B cell (primary cell): ENCODE measurements around the gene INF2. TPM values are rescaled to one million over a fixed set of nuclear protein-coding genes. Genes with fewer than 3 reads are reported as not detected.

Experiments
- ATAC-seq: fragments of 200-7000 bp; cut with Tn5 transposase; one replicate; pipeline ENCODE4 v1.10.0; 2021; ENCODE audit warnings: low read depth, mild to moderate bottlenecking, moderate number of reproducible peaks, moderate library complexity
- CTCF ChIA-PET: fragments of 350-600 bp; sonication (Branson Sonifier 250); formaldehyde crosslinking; loops from one replicate; lab custom pipeline; 2021; ENCODE audit warnings: antibody characterized with exemption, inconsistent platforms; lab: Charles Lee
- POLR2A ChIA-PET: fragments of 350-600 bp; sonication (Branson Sonifier 250); formaldehyde crosslinking; loops from one replicate; lab custom pipeline; 2021; ENCODE audit warnings: antibody characterized with exemption; lab: Charles Lee
- DNase-seq: peaks from one replicate; pipeline ENCODE4 v3.0.0; 2013
- H2AFZ ChIP-seq: 2 replicates; pipeline ENCODE4 v1.6.1; 2012; ENCODE audit warnings: mild to moderate bottlenecking, low read depth, low read length; ENCODE audit not compliant: insufficient read depth, poor library complexity, severe bottlenecking
- H3K27ac ChIP-seq, 2 donors: 1 replicate in 1 of 2; 2 replicates in 1 of 2; pipeline ENCODE4 v1.5.1; 2012 to 2013; ENCODE audit warnings: low read length in 2 of 2, mild to moderate bottlenecking in 2 of 2, moderate library complexity in 1 of 2
- H3K27me3 ChIP-seq, 4 experiments: fragments of 200-600 bp in 1 of 4; sonication (generic) in 1 of 4; replicated peaks in 1 of 4; 1 replicate in 2 of 4; 2 replicates in 2 of 4; pipeline versions ENCODE4 v1.6.1 to v1.7.0; 2013 to 2016; ENCODE audit warnings: low read length in 3 of 4, mild to moderate bottlenecking in 2 of 4, mixed read lengths in 1 of 4, moderate library complexity in 1 of 4; ENCODE audit not compliant: insufficient read depth in 4 of 4, control insufficient read depth in 3 of 4; ENCODE audit errors: control extremely low read depth in 1 of 4
- H3K36me3 ChIP-seq, 2 experiments: replicated peaks in 1 of 2; 1 replicate in 1 of 2; 2 replicates in 1 of 2; pipeline versions ENCODE4 v1.6.1 to v1.7.1; 2013; ENCODE audit warnings: low read length in 1 of 2; ENCODE audit not compliant: insufficient read depth in 2 of 2, control insufficient read depth in 1 of 2; ENCODE audit errors: control extremely low read depth in 1 of 2, extremely low read depth in 1 of 2
- H3K4me1 ChIP-seq, 2 donors: fragments of 200-600 bp in 1 of 2; sonication (generic) in 1 of 2; 1 replicate in 1 of 2; 2 replicates in 1 of 2; pipeline versions ENCODE4 v1.5.1 to v1.6.1; 2013 to 2017; ENCODE audit warnings: low read length in 2 of 2; ENCODE audit not compliant: control insufficient read depth in 2 of 2, insufficient read depth in 2 of 2
- H3K4me2 ChIP-seq: replicated peaks from 2 replicates; pipeline ENCODE3; 2012; ENCODE audit warnings: mild to moderate bottlenecking, low read depth, low read length; ENCODE audit not compliant: poor library complexity, severe bottlenecking
- H3K4me3 ChIP-seq, 5 experiments: fragments of 200-600 bp in 1 of 5; sonication (generic) in 1 of 5; 1 replicate in 3 of 5; 2 replicates in 2 of 5; pipeline versions ENCODE4 v1.5.1 to v1.7.0; 2011 to 2016; ENCODE audit warnings: low read length in 4 of 5, mild to moderate bottlenecking in 4 of 5, low read depth in 2 of 5, control low read depth in 1 of 5, moderate library complexity in 1 of 5; ENCODE audit not compliant: insufficient read depth in 1 of 5; ENCODE audit errors: control extremely low read depth in 1 of 5, extremely low read depth in 1 of 5
- H3K79me2 ChIP-seq: fragments of 200-600 bp; sonication (generic); one replicate; pipeline ENCODE4 v1.6.0; 2016; ENCODE audit warnings: low read length; ENCODE audit not compliant: control insufficient read depth, insufficient read depth
- H3K9ac ChIP-seq: fragments of 200-600 bp; sonication (generic); 2 replicates; pipeline ENCODE4 v1.6.1; 2017; ENCODE audit warnings: mild to moderate bottlenecking, low read length, moderate library complexity
- H3K9me3 ChIP-seq, 3 donors: one replicate each; pipeline versions ENCODE4 v1.6.1 to v1.7.1; 2013; ENCODE audit warnings: low read length in 2 of 3; ENCODE audit not compliant: control insufficient read depth in 2 of 3, insufficient read depth in 1 of 3; ENCODE audit errors: control extremely low read depth in 1 of 3
- H4K20me1 ChIP-seq: 2 replicates; pipeline ENCODE4 v1.6.0; 2012; ENCODE audit warnings: mild to moderate bottlenecking, low read length; ENCODE audit not compliant: insufficient read depth, control insufficient read depth, poor library complexity, severe bottlenecking
- H3K27ac Mint-ChIP-seq: one replicate; pipeline ENCODE4 v1.8.0; 2021; ENCODE audit warnings: mixed read lengths
- H3K27me3 Mint-ChIP-seq: one replicate; pipeline ENCODE4 v1.8.0; 2021; ENCODE audit warnings: mixed read lengths
- H3K4me1 Mint-ChIP-seq: one replicate; pipeline ENCODE4 v1.8.0; 2021; ENCODE audit warnings: mixed read lengths
- H3K4me3 Mint-ChIP-seq: one replicate; pipeline ENCODE4 v1.8.0; 2021; ENCODE audit warnings: mixed read lengths
- H3K9me3 Mint-ChIP-seq: one replicate; pipeline ENCODE4 v1.8.0; 2022; ENCODE audit warnings: mixed read lengths; ENCODE audit not compliant: insufficient read depth
- EZH2 ChIP-seq: IDR thresholded peaks from 2 replicates; pipeline ENCODE4 v1.6.1; 2012; ENCODE audit warnings: borderline replicate concordance, low read depth, mild to moderate bottlenecking, moderate library complexity, low read length; ENCODE audit not compliant: insufficient read depth, poor library complexity, severe bottlenecking
- WGBS: methylation state at CpG from one replicate; pipeline ENCODE4 v1.1.5; 2013; ENCODE audit warnings: missing lambda C conversion rate; ENCODE audit not compliant: insufficient coverage; 5-methylcytosine and 5-hydroxymethylcytosine counted together
- intact Hi-C: fragments of 100-400 bp; cut with micrococcal nuclease; formaldehyde crosslinking; loops from one replicate; pipeline ENCODE4 v1.10.0; 2022
- polyA plus RNA-seq: library from polyadenylated mRNA; depleted of rRNA; stranded (reverse); fragments of >200 nt; gene quantifications from 2 replicates; pipeline ENCODE4 v1.2.3, GENCODE V29; 2012
- total RNA-seq, 2 donors: library from RNA; stranded (reverse); fragments of 120-200 nt in 1 of 2; gene quantifications; 1 replicate in 1 of 2; 2 replicates in 1 of 2; pipeline versions ENCODE4 v1.2.3 to v1.2.4, GENCODE V29; 2013 to 2022
- TF ChIP-seq, protein P1 (sequence below): fragments of 200-600 bp; IDR thresholded peaks from one replicate; pipeline ENCODE4 v1.8.0; 2022; ENCODE audit warnings: antibody characterized with exemption, mild to moderate bottlenecking

The INF2 gene
- total and polyA plus RNA-seq, 2 donors (not counting 1 experiment from before 2014, with no cell fraction given), result 90.2 to 100 TPM

DNA sequence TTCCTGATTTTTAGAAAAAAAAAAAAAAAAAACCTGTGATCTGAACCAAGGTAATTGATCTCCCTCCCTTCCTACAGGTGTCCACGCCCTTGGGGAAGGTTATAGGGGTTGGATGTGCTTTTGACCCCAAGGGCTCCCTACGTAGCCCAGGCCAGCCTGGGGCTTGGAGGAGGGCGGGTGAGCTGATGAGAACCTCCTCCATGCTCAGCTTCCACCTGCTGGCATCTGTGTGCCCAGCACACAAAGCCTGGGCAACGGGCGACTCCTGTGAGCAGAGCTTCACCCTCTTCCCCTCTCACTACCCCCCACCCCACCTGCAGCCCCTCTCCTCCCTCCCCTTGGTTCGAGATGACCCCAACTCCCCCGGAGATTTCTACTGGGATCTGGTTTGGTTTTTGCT lies 25.3 kb upstream of the INF2 start:
- Histone ChIP-seq H3K4me3 (no peak overlapping the region), H3K9me3 (peaks cover 0 to 13% (median 0%) of the 10 kb centered on the region in 3 donors), H4K20me1 (no peaks in the 10 kb centered on the region), H3K4me2 (no peak overlapping the region), H3K27me3 (no peaks in the 10 kb centered on the region), H2AFZ (no peak overlapping the region), H3K36me3 (no peaks in the 10 kb centered on the region), H3K27ac (peak overlapping the region in 1 of 2 donors; percentile 65), H3K9ac (no peak overlapping the region), H3K79me2 (no peaks in the 10 kb centered on the region), H3K4me1 (peaks cover 56 to 67% of the 10 kb centered on the region in 2 donors)
- CTCF ChIA-PET, result interaction anchor here (1.0 to 4.5 kb wide), 4 partner anchors 13 to 42 kb away, joined by 3 to 64 read pairs (median 6); no protein-coding TSS in a partner anchor
- intact Hi-C loops, result loop anchor here (2.0 kb wide), 1 partner anchor 13 kb away; no protein-coding TSS in a partner anchor
- TF ChIP-seq EZH2, result no peak
- TF ChIP-seq, protein P1, sequence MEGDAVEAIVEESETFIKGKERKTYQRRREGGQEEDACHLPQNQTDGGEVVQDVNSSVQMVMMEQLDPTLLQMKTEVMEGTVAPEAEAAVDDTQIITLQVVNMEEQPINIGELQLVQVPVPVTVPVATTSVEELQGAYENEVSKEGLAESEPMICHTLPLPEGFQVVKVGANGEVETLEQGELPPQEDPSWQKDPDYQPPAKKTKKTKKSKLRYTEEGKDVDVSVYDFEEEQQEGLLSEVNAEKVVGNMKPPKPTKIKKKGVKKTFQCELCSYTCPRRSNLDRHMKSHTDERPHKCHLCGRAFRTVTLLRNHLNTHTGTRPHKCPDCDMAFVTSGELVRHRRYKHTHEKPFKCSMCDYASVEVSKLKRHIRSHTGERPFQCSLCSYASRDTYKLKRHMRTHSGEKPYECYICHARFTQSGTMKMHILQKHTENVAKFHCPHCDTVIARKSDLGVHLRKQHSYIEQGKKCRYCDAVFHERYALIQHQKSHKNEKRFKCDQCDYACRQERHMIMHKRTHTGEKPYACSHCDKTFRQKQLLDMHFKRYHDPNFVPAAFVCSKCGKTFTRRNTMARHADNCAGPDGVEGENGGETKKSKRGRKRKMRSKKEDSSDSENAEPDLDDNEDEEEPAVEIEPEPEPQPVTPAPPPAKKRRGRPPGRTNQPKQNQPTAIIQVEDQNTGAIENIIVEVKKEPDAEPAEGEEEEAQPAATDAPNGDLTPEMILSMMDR, result no peak
- Mint-ChIP-seq H3K27ac (peak overlapping the region; percentile 89), H3K4me1 (peaks cover 62% of the 10 kb centered on the region), H3K4me3 (no peak overlapping the region), H3K27me3 (no peaks in the 10 kb centered on the region), H3K9me3 (no peaks in the 10 kb centered on the region)
- POLR2A ChIA-PET, result no interaction called here
- WGBS, result 79% methylated on average over 3 of the region's 7 CpGs
- DNase-seq (no peak), ATAC-seq (no peak)

DNA sequence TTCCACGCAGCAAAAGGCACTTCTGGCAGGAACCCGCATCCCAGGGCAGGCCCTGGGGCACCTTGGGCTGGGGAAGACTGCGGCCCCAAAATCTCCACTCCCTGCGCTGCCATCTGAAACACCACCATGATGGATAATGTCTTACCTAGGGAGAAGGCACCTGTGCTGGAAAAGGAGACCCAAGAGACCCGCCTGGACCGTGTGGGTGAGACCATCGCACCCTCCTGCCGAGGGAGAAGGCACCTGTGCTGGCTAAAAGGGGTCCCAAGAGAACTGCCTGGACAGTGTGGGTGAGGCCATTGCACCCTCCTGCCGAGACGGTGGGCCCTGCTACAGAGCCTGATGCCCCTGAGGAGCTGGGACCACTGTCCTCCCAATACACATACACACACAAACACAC lies 24.8 kb upstream of the INF2 start:
- no peak overlapping the region for H3K4me3 ChIP-seq
- no peak for DNase-seq
- peaks cover 51 to 62% of the 10 kb centered on the region in 2 donors for H3K4me1 ChIP-seq
- no peaks in the 10 kb centered on the region for H3K27me3 Mint-ChIP-seq
- H3K9me3 Mint-ChIP-seq, result no peaks in the 10 kb centered on the region
- WGBS, result 79% methylated on average over 8 of the region's 10 CpGs
- ChIA-PET CTCF (interaction anchor here (1.8 to 4.5 kb wide), 2 partner anchors 13 to 14 kb away, joined by 8 to 64 read pairs; no protein-coding TSS in a partner anchor), POLR2A (no interaction called here)
- H3K79me2 ChIP-seq, result no peaks in the 10 kb centered on the region
- H3K4me1 Mint-ChIP-seq, result peaks cover 57% of the 10 kb centered on the region
- H3K27ac ChIP-seq, result peak overlapping the region in 1 of 2 donors; percentile 65
- H4K20me1 ChIP-seq, result no peaks in the 10 kb centered on the region
- no peak overlapping the region for H2AFZ ChIP-seq
- no peak overlapping the region for H3K9ac ChIP-seq
- H3K36me3 ChIP-seq, result no peaks in the 10 kb centered on the region
- H3K27me3 ChIP-seq, result no peaks in the 10 kb centered on the region
- peak overlapping the region; percentile 62 for H3K4me2 ChIP-seq
- intact Hi-C loops, result loop anchor here (2.0 kb wide), 1 partner anchor 14 kb away; no protein-coding TSS in a partner anchor
- ATAC-seq, result no peak
- peaks cover 0 to 13% (median 0%) of the 10 kb centered on the region in 3 donors for H3K9me3 ChIP-seq
- peak overlapping the region; percentile 44 for H3K4me3 Mint-ChIP-seq
- H3K27ac Mint-ChIP-seq, result peak overlapping the region; percentile 89
- TF ChIP-seq, protein P1, result no peak
- no peak for TF ChIP-seq EZH2
